Epithelial cell of esophagus (primary cell): ENCODE results near the gene TMEM225.
A peak's percentile ranks its signal among the peaks of the same experiment; 100 is the strongest.

ENCODE experiments used
- DNase-seq: peaks from one replicate; pipeline ENCODE4 v3.0.0; 2010; ENCODE audit warnings: low read depth
- H3K4me3 ChIP-seq: 2 replicates; pipeline ENCODE4 v1.5.1; 2011; ENCODE audit warnings: mild to moderate bottlenecking, low read length, control low read depth
- TF ChIP-seq, protein P1 (sequence below): IDR thresholded peaks from 2 replicates; pipeline ENCODE4 v1.5.1; 2011; ENCODE audit warnings: low read depth, mild to moderate bottlenecking, low read length, control low read depth, inconsistent platforms; ENCODE audit not compliant: insufficient read depth; ENCODE audit errors: missing control alignments

Gene TMEM225, protein sequence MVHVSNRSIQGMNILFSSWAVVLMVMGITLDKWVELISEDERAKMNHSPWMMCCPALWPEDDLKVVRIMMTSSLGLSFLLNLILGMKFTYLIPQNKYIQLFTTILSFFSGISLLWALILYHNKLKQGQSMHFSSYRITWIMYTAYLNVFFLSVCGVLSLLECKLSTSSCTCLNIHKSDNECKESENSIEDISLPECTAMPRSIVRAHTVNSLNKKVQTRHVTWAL

GRCh38 chr11:123885570-123885969 is at the start of gene TMEM225:
TMEM225 (minus strand) TSS chr11:123885670; CDS start chr11:123885425, 245 bp downstream.
- TF ChIP-seq, protein P1, sequence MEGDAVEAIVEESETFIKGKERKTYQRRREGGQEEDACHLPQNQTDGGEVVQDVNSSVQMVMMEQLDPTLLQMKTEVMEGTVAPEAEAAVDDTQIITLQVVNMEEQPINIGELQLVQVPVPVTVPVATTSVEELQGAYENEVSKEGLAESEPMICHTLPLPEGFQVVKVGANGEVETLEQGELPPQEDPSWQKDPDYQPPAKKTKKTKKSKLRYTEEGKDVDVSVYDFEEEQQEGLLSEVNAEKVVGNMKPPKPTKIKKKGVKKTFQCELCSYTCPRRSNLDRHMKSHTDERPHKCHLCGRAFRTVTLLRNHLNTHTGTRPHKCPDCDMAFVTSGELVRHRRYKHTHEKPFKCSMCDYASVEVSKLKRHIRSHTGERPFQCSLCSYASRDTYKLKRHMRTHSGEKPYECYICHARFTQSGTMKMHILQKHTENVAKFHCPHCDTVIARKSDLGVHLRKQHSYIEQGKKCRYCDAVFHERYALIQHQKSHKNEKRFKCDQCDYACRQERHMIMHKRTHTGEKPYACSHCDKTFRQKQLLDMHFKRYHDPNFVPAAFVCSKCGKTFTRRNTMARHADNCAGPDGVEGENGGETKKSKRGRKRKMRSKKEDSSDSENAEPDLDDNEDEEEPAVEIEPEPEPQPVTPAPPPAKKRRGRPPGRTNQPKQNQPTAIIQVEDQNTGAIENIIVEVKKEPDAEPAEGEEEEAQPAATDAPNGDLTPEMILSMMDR, result no peak
- H3K4me3 ChIP-seq, result no peak within 1 kb of the TSS
- no peak for DNase-seq

DNA sequence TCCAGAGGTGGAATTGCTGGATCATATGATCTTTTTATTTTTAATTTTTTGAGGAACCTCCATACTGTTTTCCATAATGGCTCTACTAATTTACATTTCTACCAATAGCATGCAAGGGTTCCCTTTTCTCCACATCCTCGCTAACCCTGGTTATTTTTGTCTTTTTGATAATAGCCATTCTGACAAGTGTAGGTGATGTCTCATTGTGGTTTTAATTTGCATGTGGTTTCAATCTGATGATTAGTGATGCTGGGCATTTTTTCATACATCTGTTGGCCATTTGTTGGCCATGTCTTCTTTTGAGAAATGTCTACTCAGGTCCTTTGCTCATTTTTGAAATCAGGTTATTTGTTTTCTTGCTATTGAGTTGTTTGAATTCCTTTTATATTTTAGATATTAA is 38.6 kb upstream of the TMEM225 start:
- H3K4me3 ChIP-seq, result no peak overlapping the region
- peak; percentile 2 for DNase-seq
- TF ChIP-seq, protein P1, result no peak

GRCh38 chr11:123920943-123921342 is 35.5 kb upstream of the TMEM225 start:
- no peak overlapping the region for H3K4me3 ChIP-seq
- no peak for DNase-seq

GRCh38 chr11:123905826-123906225 is 20.4 kb upstream of the TMEM225 start:
- DNase-seq, result no peak
- TF ChIP-seq, protein P1, result no peak
- no peak overlapping the region for H3K4me3 ChIP-seq

More at GRCh38 chr11:123920943-123921342, 35.5 kb upstream of the TMEM225 start:
- TF ChIP-seq, protein P1, result no peak

DNA sequence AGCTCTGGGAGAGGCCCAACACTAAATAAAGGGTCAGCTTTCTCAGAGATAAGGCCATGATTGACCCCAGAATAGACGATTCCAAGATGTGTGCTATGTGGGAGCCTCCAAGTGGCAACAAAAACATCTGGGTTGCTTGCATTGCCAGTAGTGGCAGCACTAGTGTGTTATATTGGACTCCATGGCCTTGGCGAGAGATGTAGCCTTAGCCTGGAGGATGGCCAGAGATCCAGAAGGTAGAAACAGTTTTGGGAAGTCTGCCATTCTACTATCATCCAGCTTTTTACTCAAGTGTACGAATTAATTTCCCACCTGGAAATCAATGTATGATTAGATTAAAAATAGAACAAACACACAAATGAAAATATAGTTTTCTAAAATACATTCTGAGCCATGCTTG is 19.5 kb upstream of the TMEM225 start:
- no peak for DNase-seq
- TF ChIP-seq, protein P1, result no peak
- no peak overlapping the region for H3K4me3 ChIP-seq

- no peak overlapping the region for H3K4me3 ChIP-seq
- DNase-seq, result no peak
- TF ChIP-seq, protein P1, result no peak
Observed at GRCh38 chr11:123903932-123904331, 18.5 kb upstream of the TMEM225 start.

GRCh38 chr11:123901867-123902266 is 16.4 kb upstream of the TMEM225 start, which contains the start of gene OR8D4:
OR8D4 (plus strand) TSS chr11:123902167; CDS start chr11:123906432, 4,265 bp downstream.
- no peak for DNase-seq
- TF ChIP-seq, protein P1, result no peak
- H3K4me3 ChIP-seq, result no peak within 1 kb of the TSS
